B cell (primary cell): ENCODE results near the gene LMNB1. TPM values are rescaled to one million over a fixed set of nuclear protein-coding genes. Genes with fewer than 3 reads are reported as not detected.

ENCODE experiments used
- ATAC-seq: fragments of 200-7000 bp; cut with Tn5 transposase; one replicate; pipeline ENCODE4 v1.10.0; 2021; ENCODE audit warnings: low read depth, mild to moderate bottlenecking, moderate number of reproducible peaks, moderate library complexity
- CTCF ChIA-PET: fragments of 350-600 bp; sonication (Branson Sonifier 250); formaldehyde crosslinking; loops from one replicate; lab custom pipeline; 2021; ENCODE audit warnings: antibody characterized with exemption, inconsistent platforms; lab: Charles Lee
- POLR2A ChIA-PET: fragments of 350-600 bp; sonication (Branson Sonifier 250); formaldehyde crosslinking; loops from one replicate; lab custom pipeline; 2021; ENCODE audit warnings: antibody characterized with exemption; lab: Charles Lee
- DNase-seq: peaks from one replicate; pipeline ENCODE4 v3.0.0; 2013
- H2AFZ ChIP-seq: 2 replicates; pipeline ENCODE4 v1.6.1; 2012; ENCODE audit warnings: mild to moderate bottlenecking, low read depth, low read length; ENCODE audit not compliant: insufficient read depth, poor library complexity, severe bottlenecking
- H3K27ac ChIP-seq, 2 donors: 1 replicate in 1 of 2; 2 replicates in 1 of 2; pipeline ENCODE4 v1.5.1; 2012 to 2013; ENCODE audit warnings: low read length in 2 of 2, mild to moderate bottlenecking in 2 of 2, moderate library complexity in 1 of 2
- H3K27me3 ChIP-seq, 4 experiments: fragments of 200-600 bp in 1 of 4; sonication (generic) in 1 of 4; replicated peaks in 1 of 4; 1 replicate in 2 of 4; 2 replicates in 2 of 4; pipeline versions ENCODE4 v1.6.1 to v1.7.0; 2013 to 2016; ENCODE audit warnings: low read length in 3 of 4, mild to moderate bottlenecking in 2 of 4, mixed read lengths in 1 of 4, moderate library complexity in 1 of 4; ENCODE audit not compliant: insufficient read depth in 4 of 4, control insufficient read depth in 3 of 4; ENCODE audit errors: control extremely low read depth in 1 of 4
- H3K36me3 ChIP-seq, 2 experiments: replicated peaks in 1 of 2; 1 replicate in 1 of 2; 2 replicates in 1 of 2; pipeline versions ENCODE4 v1.6.1 to v1.7.1; 2013; ENCODE audit warnings: low read length in 1 of 2; ENCODE audit not compliant: insufficient read depth in 2 of 2, control insufficient read depth in 1 of 2; ENCODE audit errors: control extremely low read depth in 1 of 2, extremely low read depth in 1 of 2
- H3K4me1 ChIP-seq, 2 donors: fragments of 200-600 bp in 1 of 2; sonication (generic) in 1 of 2; 1 replicate in 1 of 2; 2 replicates in 1 of 2; pipeline versions ENCODE4 v1.5.1 to v1.6.1; 2013 to 2017; ENCODE audit warnings: low read length in 2 of 2; ENCODE audit not compliant: control insufficient read depth in 2 of 2, insufficient read depth in 2 of 2
- H3K4me2 ChIP-seq: replicated peaks from 2 replicates; pipeline ENCODE3; 2012; ENCODE audit warnings: mild to moderate bottlenecking, low read depth, low read length; ENCODE audit not compliant: poor library complexity, severe bottlenecking
- H3K4me3 ChIP-seq, 5 experiments: fragments of 200-600 bp in 1 of 5; sonication (generic) in 1 of 5; 1 replicate in 3 of 5; 2 replicates in 2 of 5; pipeline versions ENCODE4 v1.5.1 to v1.7.0; 2011 to 2016; ENCODE audit warnings: low read length in 4 of 5, mild to moderate bottlenecking in 4 of 5, low read depth in 2 of 5, control low read depth in 1 of 5, moderate library complexity in 1 of 5; ENCODE audit not compliant: insufficient read depth in 1 of 5; ENCODE audit errors: control extremely low read depth in 1 of 5, extremely low read depth in 1 of 5
- H3K79me2 ChIP-seq: fragments of 200-600 bp; sonication (generic); one replicate; pipeline ENCODE4 v1.6.0; 2016; ENCODE audit warnings: low read length; ENCODE audit not compliant: control insufficient read depth, insufficient read depth
- H3K9ac ChIP-seq: fragments of 200-600 bp; sonication (generic); 2 replicates; pipeline ENCODE4 v1.6.1; 2017; ENCODE audit warnings: mild to moderate bottlenecking, low read length, moderate library complexity
- H3K9me3 ChIP-seq, 3 donors: one replicate each; pipeline versions ENCODE4 v1.6.1 to v1.7.1; 2013; ENCODE audit warnings: low read length in 2 of 3; ENCODE audit not compliant: control insufficient read depth in 2 of 3, insufficient read depth in 1 of 3; ENCODE audit errors: control extremely low read depth in 1 of 3
- H4K20me1 ChIP-seq: 2 replicates; pipeline ENCODE4 v1.6.0; 2012; ENCODE audit warnings: mild to moderate bottlenecking, low read length; ENCODE audit not compliant: insufficient read depth, control insufficient read depth, poor library complexity, severe bottlenecking
- H3K27ac Mint-ChIP-seq: one replicate; pipeline ENCODE4 v1.8.0; 2021; ENCODE audit warnings: mixed read lengths
- H3K27me3 Mint-ChIP-seq: one replicate; pipeline ENCODE4 v1.8.0; 2021; ENCODE audit warnings: mixed read lengths
- H3K4me1 Mint-ChIP-seq: one replicate; pipeline ENCODE4 v1.8.0; 2021; ENCODE audit warnings: mixed read lengths
- H3K4me3 Mint-ChIP-seq: one replicate; pipeline ENCODE4 v1.8.0; 2021; ENCODE audit warnings: mixed read lengths
- H3K9me3 Mint-ChIP-seq: one replicate; pipeline ENCODE4 v1.8.0; 2022; ENCODE audit warnings: mixed read lengths; ENCODE audit not compliant: insufficient read depth
- EZH2 ChIP-seq: IDR thresholded peaks from 2 replicates; pipeline ENCODE4 v1.6.1; 2012; ENCODE audit warnings: borderline replicate concordance, low read depth, mild to moderate bottlenecking, moderate library complexity, low read length; ENCODE audit not compliant: insufficient read depth, poor library complexity, severe bottlenecking
- WGBS: methylation state at CpG from one replicate; pipeline ENCODE4 v1.1.5; 2013; ENCODE audit warnings: missing lambda C conversion rate; ENCODE audit not compliant: insufficient coverage; 5-methylcytosine and 5-hydroxymethylcytosine counted together
- intact Hi-C: fragments of 100-400 bp; cut with micrococcal nuclease; formaldehyde crosslinking; loops from one replicate; pipeline ENCODE4 v1.10.0; 2022
- polyA plus RNA-seq: library from polyadenylated mRNA; depleted of rRNA; stranded (reverse); fragments of >200 nt; gene quantifications from 2 replicates; pipeline ENCODE4 v1.2.3, GENCODE V29; 2012
- total RNA-seq, 2 donors: library from RNA; stranded (reverse); fragments of 120-200 nt in 1 of 2; gene quantifications; 1 replicate in 1 of 2; 2 replicates in 1 of 2; pipeline versions ENCODE4 v1.2.3 to v1.2.4, GENCODE V29; 2013 to 2022
- TF ChIP-seq, protein P1 (sequence below): fragments of 200-600 bp; IDR thresholded peaks from one replicate; pipeline ENCODE4 v1.8.0; 2022; ENCODE audit warnings: antibody characterized with exemption, mild to moderate bottlenecking

Gene LMNB1
- total and polyA plus RNA-seq, 2 donors (not counting 1 experiment from before 2014, with no cell fraction given), result 10.5 to 25.1 TPM

DNA sequence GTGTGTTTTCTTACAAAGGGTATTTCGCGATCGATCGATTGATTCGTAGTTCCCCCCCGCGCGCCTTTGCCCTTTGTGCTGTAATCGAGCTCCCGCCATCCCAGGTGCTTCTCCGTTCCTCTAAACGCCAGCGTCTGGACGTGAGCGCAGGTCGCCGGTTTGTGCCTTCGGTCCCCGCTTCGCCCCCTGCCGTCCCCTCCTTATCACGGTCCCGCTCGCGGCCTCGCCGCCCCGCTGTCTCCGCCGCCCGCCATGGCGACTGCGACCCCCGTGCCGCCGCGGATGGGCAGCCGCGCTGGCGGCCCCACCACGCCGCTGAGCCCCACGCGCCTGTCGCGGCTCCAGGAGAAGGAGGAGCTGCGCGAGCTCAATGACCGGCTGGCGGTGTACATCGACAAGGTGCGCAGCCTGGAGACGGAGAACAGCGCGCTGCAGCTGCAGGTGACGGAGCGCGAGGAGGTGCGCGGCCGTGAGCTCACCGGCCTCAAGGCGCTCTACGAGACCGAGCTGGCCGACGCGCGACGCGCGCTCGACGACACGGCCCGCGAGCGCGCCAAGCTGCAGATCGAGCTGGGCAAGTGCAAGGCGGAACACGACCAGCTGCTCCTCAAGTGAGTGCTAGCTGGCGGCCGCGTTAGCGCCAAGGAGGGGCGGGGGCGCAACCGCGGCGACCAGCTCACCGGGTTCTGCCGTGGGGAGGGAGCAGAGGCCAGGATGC lies 480 bp downstream of the LMNB1 start:
- Histone ChIP-seq H3K4me3 (peak overlapping the region; percentile 74 to 96 (median 81)), H2AFZ (peak overlapping the region; percentile 97), H3K36me3 (no peaks in the 10 kb centered on the region), H3K27ac (peak overlapping the region; percentile 88 to 97), H3K9ac (peak overlapping the region; percentile 84), H3K79me2 (peaks cover 39% of the 10 kb centered on the region), H3K27me3 (no peaks in the 10 kb centered on the region), H3K4me2 (peak overlapping the region; percentile 85), H3K4me1 (peaks cover 19 to 32% of the 10 kb centered on the region in 2 donors), H4K20me1 (peaks cover 4% of the 10 kb centered on the region), H3K9me3 (no peaks in the 10 kb centered on the region)
- ATAC-seq (peak; percentile 32), DNase-seq (peak; percentile 87)
- H3K4me3 Mint-ChIP-seq, result peak overlapping the region; percentile 92
- intact Hi-C loops, result loop anchor here (1.0 to 5.0 kb wide), 4 partner anchors 211 to 1305 kb away; partner anchors contain the start of genes MARCHF3, PRRC1 and SLC12A2
- POLR2A ChIA-PET, result interaction anchor here (0.6 to 1.6 kb wide), 7 partner anchors 14 to 254 kb away, joined by 3 to 8 read pairs (median 4); no protein-coding TSS in a partner anchor
- H3K9me3 Mint-ChIP-seq, result no peaks in the 10 kb centered on the region
- peak overlapping the region; percentile 99 for H3K27ac Mint-ChIP-seq
- CTCF ChIA-PET, result interaction anchor here (0.7 to 10.9 kb wide), 20 partner anchors 8 to 740 kb away, joined by 3 to 289 read pairs (median 5); partner anchors contain the start of genes PHAX and PRRC1
- TF ChIP-seq, protein P1, sequence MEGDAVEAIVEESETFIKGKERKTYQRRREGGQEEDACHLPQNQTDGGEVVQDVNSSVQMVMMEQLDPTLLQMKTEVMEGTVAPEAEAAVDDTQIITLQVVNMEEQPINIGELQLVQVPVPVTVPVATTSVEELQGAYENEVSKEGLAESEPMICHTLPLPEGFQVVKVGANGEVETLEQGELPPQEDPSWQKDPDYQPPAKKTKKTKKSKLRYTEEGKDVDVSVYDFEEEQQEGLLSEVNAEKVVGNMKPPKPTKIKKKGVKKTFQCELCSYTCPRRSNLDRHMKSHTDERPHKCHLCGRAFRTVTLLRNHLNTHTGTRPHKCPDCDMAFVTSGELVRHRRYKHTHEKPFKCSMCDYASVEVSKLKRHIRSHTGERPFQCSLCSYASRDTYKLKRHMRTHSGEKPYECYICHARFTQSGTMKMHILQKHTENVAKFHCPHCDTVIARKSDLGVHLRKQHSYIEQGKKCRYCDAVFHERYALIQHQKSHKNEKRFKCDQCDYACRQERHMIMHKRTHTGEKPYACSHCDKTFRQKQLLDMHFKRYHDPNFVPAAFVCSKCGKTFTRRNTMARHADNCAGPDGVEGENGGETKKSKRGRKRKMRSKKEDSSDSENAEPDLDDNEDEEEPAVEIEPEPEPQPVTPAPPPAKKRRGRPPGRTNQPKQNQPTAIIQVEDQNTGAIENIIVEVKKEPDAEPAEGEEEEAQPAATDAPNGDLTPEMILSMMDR, result peak; percentile 20
- no peak for TF ChIP-seq EZH2
- no peaks in the 10 kb centered on the region for H3K27me3 Mint-ChIP-seq
- peaks cover 29% of the 10 kb centered on the region for H3K4me1 Mint-ChIP-seq
- WGBS, result under 1% methylated on average over 93 of the region's 93 CpGs
